Measurements from ENCODE around the gene DLG2. TPM values are rescaled to one million over a fixed set of nuclear protein-coding genes. Genes with fewer than 3 reads are reported as not detected.

The DLG2 gene
- total and polyA plus RNA-seq, 9 of the 15 experiments (the other 6 are each of a cell fraction or from before 2014, with no cell fraction given), result 0.52 to 1.6 (median 0.95) TPM

GRCh38 chr11:84163116-84163515, 1464.0 kb downstream of the DLG2 start (continued):
- TF ChIP-seq CBX8 (IDR thresholded peaks at IDR 0.05; ENCODE audit: borderline replicate concordance, extremely low read depth, low read depth, low read length, poor library complexity, severe bottlenecking), result no peak
- TF ChIP-seq TAF7 (tag; IDR thresholded peaks at IDR 0.05), result no peak

GRCh38 chr11:84157639-84158038, 1469.5 kb downstream of the DLG2 start:
- no peak for FAIRE-seq
- ChIA-PET POLR2A (no interaction called here), CTCF (ENCODE audit: low intra/inter-chr PET ratio) (no interaction called here)
- no peak overlapping the region for H3K9ac ChIP-seq (ENCODE audit: insufficient read depth in 1 of 2, low read depth in 2 of 2, low read length in 2 of 2)
- ATAC-seq, result no peak
- no peaks in the 10 kb centered on the region for H3K9me3 ChIP-seq (replicated peaks; ENCODE audit: control insufficient read depth, insufficient read depth, low read depth, low read length)
- DNase-seq (ENCODE audit: extremely low read depth in 1 of 4, low spot score in 3 of 4), result no peak
- H4K20me1 ChIP-seq (replicated peaks; ENCODE audit: control insufficient read depth, insufficient read depth, low read length), result no peaks in the 10 kb centered on the region
- in situ Hi-C loops (cut with MboI) (no loop called here), intact Hi-C loops (cut with micrococcal nuclease) (no loop called here)
- WGBS (ENCODE audit: insufficient coverage, low coverage, missing lambda C conversion rate), result 10% methylated on average over 3 of the region's 3 CpGs
- no peak overlapping the region for H3K4me3 ChIP-seq
- no TSS peak for BruUV-seq (replicated peaks)
- H3K4me2 ChIP-seq (ENCODE audit: insufficient read depth, low read length), result no peak overlapping the region
- H3K36me3 ChIP-seq (ENCODE audit: control insufficient read depth, insufficient read depth, low read length), result no peaks in the 10 kb centered on the region
- no peaks in the 10 kb centered on the region for H3K79me2 ChIP-seq (ENCODE audit: control insufficient read depth, insufficient read depth, low read length)
- no peak overlapping the region for H3K27ac ChIP-seq (ENCODE audit: extremely low read depth, low read depth, low read length)
- TF ChIP-seq NCOR1 (IDR thresholded peaks at IDR 0.05), result no peak
- no peak for TF ChIP-seq PHF21A (IDR thresholded peaks at IDR 0.05; ENCODE audit: borderline replicate concordance, low read depth)
- no peak for TF ChIP-seq POLR2A (conservative IDR thresholded peaks at IDR 0.05)
- TF ChIP-seq ZNF224 (CRISPR knock-in tag; IDR thresholded peaks at IDR 0.05), result no peak
- TF ChIP-seq KHSRP (IDR thresholded peaks at IDR 0.05), result no peak
- no peak for TF ChIP-seq CREBBP (IDR thresholded peaks at IDR 0.05; ENCODE audit: low read depth, low read length)
- TF ChIP-seq TAF7 (tag; IDR thresholded peaks at IDR 0.05), result no peak
- no peak for TF ChIP-seq ILF3 (IDR thresholded peaks at IDR 0.05; ENCODE audit: borderline replicate concordance)
- TF ChIP-seq NFXL1 (CRISPR knock-in tag; IDR thresholded peaks at IDR 0.05), result no peak
- no peak for TF ChIP-seq EP300 (IDR thresholded peaks at IDR 0.05; ENCODE audit: low read length)
- no peak for TF ChIP-seq ZSCAN32 (CRISPR knock-in tag; IDR thresholded peaks at IDR 0.05)
- TF ChIP-seq SNAPC5 (CRISPR knock-in tag; IDR thresholded peaks at IDR 0.05), result no peak
- TF ChIP-seq TGIF2 (CRISPR knock-in tag; IDR thresholded peaks at IDR 0.05), result no peak
- TF ChIP-seq ZNF511 (CRISPR knock-in tag; IDR thresholded peaks at IDR 0.05), result no peak
- no peak for TF ChIP-seq ZNF398 (CRISPR knock-in tag; IDR thresholded peaks at IDR 0.05)
- TF ChIP-seq NCOA6 (IDR thresholded peaks at IDR 0.05), result no peak
- no peak for TF ChIP-seq SRSF3 (IDR thresholded peaks at IDR 0.05; ENCODE audit: insufficient read depth, low read length)
- TF ChIP-seq CBFA2T2 (conservative IDR thresholded peaks at IDR 0.05), result no peak
- no peaks in the 10 kb centered on the region for H3K9me1 ChIP-seq (ENCODE audit: control insufficient read depth, insufficient read depth, low read length)
- no peak overlapping the region for H2AFZ ChIP-seq (ENCODE audit: low read depth, low read length)
- no peaks in the 10 kb centered on the region for H3K27me3 ChIP-seq (ENCODE audit: control insufficient read depth in 2 of 2, insufficient read depth in 2 of 2, low read length in 2 of 2)
- H3K4me1 ChIP-seq (replicated peaks in 1 of 2; ENCODE audit: control insufficient read depth in 2 of 2, insufficient read depth in 2 of 2, low read length in 2 of 2), result no peaks in the 10 kb centered on the region

Measured in K562 (cell line).